Hepatocyte (in vitro differentiated cells): ENCODE results near the gene LDLRAP1. TPM values are rescaled to one million over a fixed set of nuclear protein-coding genes. Genes with fewer than 3 reads are reported as not detected.

Experiments used
- DNase-seq: peaks from one replicate; pipeline ENCODE4 v3.0.0-alpha.2; 2016; ENCODE audit warnings: low spot score
- H2AFZ ChIP-seq: fragments of 200-600 bp; sonication (generic); 2 replicates; pipeline ENCODE4 v1.6.0; 2016; ENCODE audit warnings: antibody characterized with exemption, mild to moderate bottlenecking
- H3K27ac ChIP-seq: fragments of 200-600 bp; sonication (generic); 2 replicates; pipeline ENCODE4 v1.5.1; 2016; ENCODE audit warnings: mild to moderate bottlenecking
- H3K27me3 ChIP-seq: fragments of 200-600 bp; sonication (generic); 2 replicates; pipeline ENCODE4 v1.6.1; 2016
- H3K36me3 ChIP-seq: fragments of 200-600 bp; sonication (generic); replicated peaks from 2 replicates; pipeline ENCODE4 v1.5.1; 2016; ENCODE audit warnings: low read depth; ENCODE audit not compliant: insufficient read depth
- H3K4me1 ChIP-seq: fragments of 200-600 bp; sonication (generic); 2 replicates; pipeline ENCODE4 v1.5.1; 2016; ENCODE audit warnings: mild to moderate bottlenecking, moderate library complexity; ENCODE audit not compliant: insufficient read depth
- H3K4me2 ChIP-seq: fragments of 200-600 bp; sonication (generic); 2 replicates; pipeline ENCODE4 v1.6.0; 2016
- H3K4me3 ChIP-seq: fragments of 200-600 bp; sonication (generic); 2 replicates; pipeline ENCODE4 v1.5.1; 2016; ENCODE audit warnings: mild to moderate bottlenecking
- H3K79me2 ChIP-seq: fragments of 200-600 bp; sonication (generic); 2 replicates; pipeline ENCODE4 v1.6.0; 2017; ENCODE audit warnings: mild to moderate bottlenecking
- H3K9me2 ChIP-seq: fragments of 200-600 bp; sonication (generic); replicated peaks from 2 replicates; pipeline ENCODE4 v1.6.0; 2017; ENCODE audit warnings: mild to moderate bottlenecking; ENCODE audit not compliant: insufficient read depth
- H3K9me3 ChIP-seq: fragments of 200-600 bp; sonication (generic); 2 replicates; pipeline ENCODE4 v1.5.1; 2016; ENCODE audit warnings: low read depth, mild to moderate bottlenecking
- H4K20me1 ChIP-seq: fragments of 200-600 bp; sonication (generic); 2 replicates; pipeline ENCODE4 v1.6.0; 2016; ENCODE audit warnings: mild to moderate bottlenecking; ENCODE audit not compliant: insufficient read depth, poor library complexity, severe bottlenecking
- EZH2 ChIP-seq: fragments of 200-600 bp; sonication (generic); IDR thresholded peaks from 2 replicates; pipeline ENCODE4 v1.6.1; 2016; ENCODE audit warnings: antibody characterized with exemption, mild to moderate bottlenecking, borderline replicate concordance
- EZH2phosphoT487 ChIP-seq: fragments of 200-600 bp; sonication (generic); IDR thresholded peaks from one replicate; pipeline ENCODE4 v1.6.1; 2018; ENCODE audit warnings: antibody characterized with exemption, mild to moderate bottlenecking, low read depth, moderate library complexity; ENCODE audit not compliant: unreplicated experiment, severe bottlenecking
- WGBS: methylation state at CpG from one replicate; pipeline ENCODE4 v1.1.6; 2016; ENCODE audit warnings: low lambda C conversion rate; ENCODE audit errors: missing lambda C conversion rate; 5-methylcytosine and 5-hydroxymethylcytosine counted together
- polyA plus RNA-seq: library from polyadenylated mRNA; unstranded; fragments of >200 nt; fragmentation: Nextera tagmentation; extraction: Ambion mirVana; gene quantifications from 2 replicates; pipeline ENCODE4 v1.2.1, GENCODE V29; 2016
- total RNA-seq: library from RNA; depleted of rRNA; stranded (reverse); fragments of >200 nt; gene quantifications from 2 replicates; pipeline ENCODE4 v1.2.3, GENCODE V29; 2014
- TF ChIP-seq, protein P1 (sequence below): fragments of 200-600 bp; sonication (generic); IDR thresholded peaks from 2 replicates; pipeline ENCODE4 v1.5.1; 2016; ENCODE audit warnings: antibody characterized with exemption, mild to moderate bottlenecking; ENCODE audit not compliant: poor library complexity

Gene LDLRAP1
- total RNA-seq (17.3 and 20.5 TPM in 2 replicates), polyA plus RNA-seq (21.1 and 27.5 TPM in 2 replicates)

- 3% methylated on average over 28 of the region's 99 CpGs for WGBS
- peak; percentile 90 for DNase-seq
- Histone ChIP-seq H3K4me2 (peak within 1 kb of the TSS; percentile 99), H3K4me3 (peak within 1 kb of the TSS; percentile 88), H3K9me2 (no peaks in the 10 kb centered on the region), H3K9me3 (no peaks in the 10 kb centered on the region), H4K20me1 (no peaks in the 10 kb centered on the region), H3K4me1 (peaks cover 8% of the 10 kb centered on the region), H3K27ac (peak within 1 kb of the TSS; percentile 79), H3K27me3 (no peaks in the 10 kb centered on the region), H3K36me3 (no peaks in the 10 kb centered on the region), H3K79me2 (peaks cover 44% of the 10 kb centered on the region), H2AFZ (peak within 1 kb of the TSS; percentile 74)
- TF ChIP-seq, protein P1, sequence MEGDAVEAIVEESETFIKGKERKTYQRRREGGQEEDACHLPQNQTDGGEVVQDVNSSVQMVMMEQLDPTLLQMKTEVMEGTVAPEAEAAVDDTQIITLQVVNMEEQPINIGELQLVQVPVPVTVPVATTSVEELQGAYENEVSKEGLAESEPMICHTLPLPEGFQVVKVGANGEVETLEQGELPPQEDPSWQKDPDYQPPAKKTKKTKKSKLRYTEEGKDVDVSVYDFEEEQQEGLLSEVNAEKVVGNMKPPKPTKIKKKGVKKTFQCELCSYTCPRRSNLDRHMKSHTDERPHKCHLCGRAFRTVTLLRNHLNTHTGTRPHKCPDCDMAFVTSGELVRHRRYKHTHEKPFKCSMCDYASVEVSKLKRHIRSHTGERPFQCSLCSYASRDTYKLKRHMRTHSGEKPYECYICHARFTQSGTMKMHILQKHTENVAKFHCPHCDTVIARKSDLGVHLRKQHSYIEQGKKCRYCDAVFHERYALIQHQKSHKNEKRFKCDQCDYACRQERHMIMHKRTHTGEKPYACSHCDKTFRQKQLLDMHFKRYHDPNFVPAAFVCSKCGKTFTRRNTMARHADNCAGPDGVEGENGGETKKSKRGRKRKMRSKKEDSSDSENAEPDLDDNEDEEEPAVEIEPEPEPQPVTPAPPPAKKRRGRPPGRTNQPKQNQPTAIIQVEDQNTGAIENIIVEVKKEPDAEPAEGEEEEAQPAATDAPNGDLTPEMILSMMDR, result no peak
- no peak for TF ChIP-seq EZH2
- no peak for TF ChIP-seq EZH2phosphoT487
These were observed at the start of gene LDLRAP1 for GRCh38 chr1:25543425-25544242. Gene LDLRAP1 (plus strand): TSS chr1:25543606. CDS start chr1:25543699, 93 bp downstream.

DNA sequence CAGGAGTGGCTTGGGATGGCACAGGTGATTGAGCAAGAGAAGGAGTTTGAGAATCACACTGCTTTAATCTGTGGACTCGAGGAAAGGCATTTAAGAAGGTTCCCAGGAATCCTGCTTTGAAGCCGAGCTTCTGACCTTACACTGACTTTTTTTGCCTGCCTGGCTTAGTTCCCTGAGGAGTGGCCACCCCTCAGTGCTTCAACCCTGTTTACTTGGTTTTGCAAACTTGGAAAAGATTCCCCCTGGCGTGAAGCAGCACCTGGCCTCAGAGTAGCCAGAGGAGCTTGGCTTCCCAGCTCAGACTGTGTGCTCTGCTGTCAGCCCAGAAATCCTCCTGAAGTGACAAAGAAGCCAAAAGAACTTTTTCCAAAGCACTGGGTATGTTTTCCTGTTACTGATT is 48.5 kb upstream of the LDLRAP1 start:
- no peaks in the 10 kb centered on the region for H3K36me3 ChIP-seq
- H3K79me2 ChIP-seq, result no peaks in the 10 kb centered on the region
- H4K20me1 ChIP-seq, result no peaks in the 10 kb centered on the region
- H3K9me2 ChIP-seq, result no peaks in the 10 kb centered on the region
- H3K4me3 ChIP-seq, result no peak overlapping the region
- H3K4me2 ChIP-seq, result no peak overlapping the region
- peaks cover 4% of the 10 kb centered on the region for H3K4me1 ChIP-seq
- H2AFZ ChIP-seq, result no peak overlapping the region
- no peaks in the 10 kb centered on the region for H3K27me3 ChIP-seq
- H3K9me3 ChIP-seq, result no peaks in the 10 kb centered on the region
- 78% methylated on average over 3 of the region's 3 CpGs for WGBS
- TF ChIP-seq EZH2 (no peak), EZH2phosphoT487 (no peak)
- TF ChIP-seq, protein P1, result no peak
- no peak overlapping the region for H3K27ac ChIP-seq
- no peak for DNase-seq

DNA sequence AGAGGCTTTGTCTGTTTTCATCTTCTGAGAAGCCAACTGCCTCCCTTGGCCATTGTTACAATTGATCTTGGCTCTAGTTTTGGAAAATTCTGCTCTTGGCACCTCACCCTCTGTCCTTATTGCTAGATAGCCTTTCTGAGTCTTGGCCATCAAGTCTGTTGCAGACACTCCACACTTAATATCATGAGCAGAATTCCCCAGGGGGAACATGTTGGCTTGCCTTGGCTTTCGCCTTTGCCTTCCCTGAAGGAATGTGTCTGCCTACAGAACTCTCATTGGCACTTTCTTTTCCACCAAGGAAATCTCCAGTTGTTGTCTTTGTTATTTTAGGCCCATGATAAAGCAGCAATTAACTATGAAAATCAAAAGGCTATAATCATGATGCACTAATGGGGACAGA is 42.7 kb upstream of the LDLRAP1 start:
- no peak overlapping the region for H3K4me3 ChIP-seq
- no peak overlapping the region for H2AFZ ChIP-seq
- 88% methylated on average over 1 of the region's 1 CpG for WGBS
- H3K9me3 ChIP-seq, result no peaks in the 10 kb centered on the region
- no peaks in the 10 kb centered on the region for H4K20me1 ChIP-seq
- TF ChIP-seq EZH2, result no peak
- no peak for TF ChIP-seq EZH2phosphoT487
- TF ChIP-seq, protein P1, result no peak
- no peaks in the 10 kb centered on the region for H3K36me3 ChIP-seq
- no peaks in the 10 kb centered on the region for H3K79me2 ChIP-seq
- H3K27ac ChIP-seq, result peak overlapping the region; percentile 78
- H3K4me2 ChIP-seq, result peak overlapping the region; percentile 30
- H3K9me2 ChIP-seq, result no peaks in the 10 kb centered on the region
- H3K4me1 ChIP-seq, result peaks cover 45% of the 10 kb centered on the region
- no peaks in the 10 kb centered on the region for H3K27me3 ChIP-seq
- no peak for DNase-seq
